Stimulated activated CD4-positive, alpha-beta T cell treated with anti-CD3 and anti-CD28 coated beads, Interleukin-1b, Interleukin-23, amount 100 ng/mL, for 1 hour (primary cell): ENCODE results near the gene EYS.

Experiments
- DNase-seq, 2 donors: peaks; one replicate each; pipeline ENCODE4 v3.0.0-alpha.2; 2020; ENCODE audit warnings: low read depth in 2 of 2

EYS gene

GRCh38 chr6:64723327-64724058 lies 983.5 kb downstream of the EYS start:
- DNase-seq, result no peak

GRCh38 chr6:64721865-64722264 lies 985.2 kb downstream of the EYS start:
- DNase-seq, result no peak

GRCh38 chr6:64717281-64717680 lies 989.7 kb downstream of the EYS start:
- no peak for DNase-seq

DNA sequence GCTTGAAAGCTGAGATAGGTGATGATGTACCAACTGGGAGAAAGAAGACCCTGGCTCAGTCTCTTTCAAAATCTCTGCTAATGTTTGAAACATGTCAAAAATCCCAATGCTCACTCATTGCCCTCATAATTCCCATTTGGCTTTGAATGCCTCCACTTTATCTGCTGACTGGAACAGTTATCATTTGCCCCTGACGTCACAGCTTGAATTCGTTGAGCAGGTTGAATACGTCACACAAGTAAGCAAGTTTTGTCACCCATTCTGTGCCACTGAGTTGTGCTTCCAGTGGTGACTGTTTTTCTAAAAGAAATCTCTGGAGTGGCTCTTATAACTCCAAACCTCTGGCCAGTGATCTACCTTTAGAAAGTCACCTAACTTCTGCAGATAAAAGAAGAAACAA lies 991.4 kb downstream of the EYS start:
- DNase-seq, result no peak

GRCh38 chr6:64714073-64714472 lies 993.0 kb downstream of the EYS start:
- DNase-seq, result no peak

- DNase-seq, result no peak
Measured at GRCh38 chr6:64713175-64713574, 993.9 kb downstream of the EYS start.

DNA sequence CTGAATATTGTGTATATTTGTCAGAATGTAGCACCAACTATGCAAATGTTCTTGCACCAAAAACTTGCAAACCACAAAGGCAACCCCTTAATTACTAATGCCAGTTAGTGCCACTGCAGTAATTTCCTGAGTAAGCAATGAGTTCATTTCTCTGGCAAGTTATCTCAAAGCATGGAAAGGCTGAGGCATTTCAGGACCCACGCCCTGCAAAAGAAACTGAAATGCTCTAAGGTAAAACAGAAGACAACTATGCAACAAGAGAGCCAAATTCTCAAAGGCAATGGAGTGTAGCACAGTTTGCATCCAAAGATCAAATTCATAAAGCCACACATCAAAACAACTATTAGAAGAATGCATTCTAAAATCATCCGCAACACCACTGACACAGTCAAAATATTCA lies 994.4 kb downstream of the EYS start:
- no peak for DNase-seq

GRCh38 chr6:64703922-64704321 lies 1003.1 kb downstream of the EYS start:
- DNase-seq, result no peak

- no peak for DNase-seq
Measured at GRCh38 chr6:64696053-64696452, 1011.0 kb downstream of the EYS start.

GRCh38 chr6:64694356-64694755 lies 1012.7 kb downstream of the EYS start:
- no peak for DNase-seq

DNA sequence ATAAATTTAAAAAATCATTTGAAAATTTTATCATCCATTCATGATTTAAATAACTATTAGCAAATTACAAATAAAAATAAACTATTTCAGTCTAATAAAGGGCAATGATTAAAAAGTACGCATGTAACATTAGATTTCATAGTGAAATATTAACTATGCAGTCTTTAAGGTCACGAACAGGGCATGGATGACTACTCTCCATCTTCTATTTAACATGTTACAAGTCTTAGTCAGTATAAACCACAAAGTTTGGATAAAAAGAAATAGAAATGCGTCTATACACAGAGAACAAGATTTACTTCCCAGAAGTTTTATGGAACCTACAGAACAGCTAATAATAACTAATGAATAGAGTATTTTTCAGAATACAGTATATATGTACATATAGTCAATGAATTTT lies 1016.0 kb downstream of the EYS start:
- DNase-seq, result no peak

DNA sequence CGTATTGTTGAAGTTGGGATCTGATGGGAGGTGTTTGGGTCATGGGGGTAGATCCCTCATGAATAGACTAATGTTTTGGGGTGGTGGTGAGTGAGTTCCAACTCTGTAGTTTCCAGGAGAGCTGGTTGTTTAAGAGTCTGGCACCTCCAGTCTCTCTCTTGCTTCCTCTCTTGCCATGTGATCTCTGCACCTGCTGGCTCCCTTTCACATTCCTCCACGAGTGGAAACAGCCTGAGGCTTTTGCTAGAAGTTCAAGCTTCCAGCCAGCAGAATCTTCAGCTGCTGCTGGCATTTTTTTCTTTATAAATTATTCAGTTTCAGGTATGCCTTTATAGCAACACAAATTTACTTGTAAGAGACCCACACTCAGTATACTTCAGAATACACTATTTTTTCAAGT lies 1021.6 kb downstream of the EYS start:
- DNase-seq, result no peak

DNA sequence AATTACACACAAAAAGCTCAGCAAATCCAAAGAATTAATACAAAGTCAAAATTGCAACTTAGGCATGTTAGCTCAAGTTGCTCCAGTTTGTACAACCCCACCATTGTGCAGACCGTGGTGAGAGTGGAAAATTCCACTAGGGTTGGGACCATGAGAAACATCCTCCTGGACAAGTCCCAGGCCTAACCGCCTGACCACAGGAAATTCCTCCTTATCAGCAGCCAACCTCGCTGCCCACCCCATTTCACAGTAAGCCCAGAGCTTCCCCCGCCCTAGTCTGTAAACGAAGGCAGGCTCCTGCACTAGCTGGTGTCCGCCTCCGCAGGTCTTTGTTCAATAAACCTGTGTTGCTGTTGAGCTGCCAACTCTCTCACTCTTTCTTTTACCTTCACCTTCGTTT lies 1023.3 kb downstream of the EYS start:
- no peak for DNase-seq

GRCh38 chr6:64681416-64682160 lies 1025.4 kb downstream of the EYS start:
- no peak for DNase-seq

- no peak for DNase-seq
Measured at GRCh38 chr6:64680446-64680845, 1026.6 kb downstream of the EYS start.

- no peak for DNase-seq
Measured at GRCh38 chr6:64679416-64679815, 1027.6 kb downstream of the EYS start.

GRCh38 chr6:64672651-64673050 lies 1034.4 kb downstream of the EYS start:
- DNase-seq, result no peak

DNA sequence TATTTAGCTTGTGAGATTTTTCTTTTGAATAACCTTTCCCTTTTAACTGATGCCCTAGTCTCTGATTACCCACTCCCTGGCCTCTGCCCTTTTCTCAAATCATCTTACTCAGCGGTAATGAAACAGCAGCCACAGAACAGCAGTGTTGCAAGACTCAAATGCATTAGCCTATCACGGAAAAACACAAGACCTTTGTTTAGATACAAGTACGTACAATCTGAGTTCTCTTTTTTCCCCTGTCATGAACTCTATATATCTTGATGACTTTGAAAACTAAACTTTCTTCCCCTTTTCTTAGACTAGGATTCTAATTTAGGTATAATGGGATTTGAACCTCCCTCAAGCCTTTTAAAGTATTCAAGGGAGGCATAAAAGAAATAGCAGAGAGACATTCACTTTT lies 1034.9 kb downstream of the EYS start:
- no peak for DNase-seq

DNA sequence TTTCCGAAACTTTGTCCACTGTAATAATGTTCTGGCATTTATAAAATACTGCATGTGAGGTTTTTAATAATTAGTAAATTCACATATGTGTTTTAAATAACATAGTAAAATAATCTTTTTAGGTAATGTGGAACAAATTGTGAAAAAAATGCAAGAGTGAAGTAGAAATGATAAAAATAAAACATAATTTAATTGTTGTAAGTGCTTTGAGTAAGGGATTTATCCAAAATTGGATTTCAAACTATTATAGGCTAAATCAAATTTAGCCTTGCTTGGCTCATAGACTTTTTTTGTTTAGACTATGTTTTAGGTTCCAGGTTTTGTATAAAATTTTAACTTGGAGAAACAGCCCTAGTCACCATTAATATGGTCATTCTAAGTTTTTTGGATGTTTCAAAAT lies 1041.9 kb downstream of the EYS start:
- DNase-seq, result no peak

- no peak for DNase-seq
Measured at GRCh38 chr6:64664480-64664879, 1042.5 kb downstream of the EYS start.

GRCh38 chr6:64644024-64644423 lies 1063.0 kb downstream of the EYS start:
- no peak for DNase-seq

DNA sequence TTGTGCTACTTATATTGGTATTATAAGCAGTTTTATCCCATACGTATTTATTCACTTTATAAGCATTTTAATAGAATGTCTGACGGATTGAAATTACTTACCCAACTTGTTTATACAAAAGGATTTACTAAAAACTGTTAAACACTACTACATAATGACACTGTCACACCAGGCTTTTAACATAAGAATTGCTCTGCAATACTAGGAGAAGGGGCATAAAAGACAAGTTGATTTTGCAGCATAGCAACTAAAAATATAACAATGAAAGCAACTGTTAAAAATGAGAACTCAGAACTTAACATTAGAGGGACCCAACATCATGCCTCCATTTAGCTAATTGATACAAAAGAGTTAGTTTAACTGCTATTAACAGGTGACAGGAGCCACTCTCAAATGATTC lies 1076.1 kb downstream of the EYS start:
- no peak for DNase-seq

DNA sequence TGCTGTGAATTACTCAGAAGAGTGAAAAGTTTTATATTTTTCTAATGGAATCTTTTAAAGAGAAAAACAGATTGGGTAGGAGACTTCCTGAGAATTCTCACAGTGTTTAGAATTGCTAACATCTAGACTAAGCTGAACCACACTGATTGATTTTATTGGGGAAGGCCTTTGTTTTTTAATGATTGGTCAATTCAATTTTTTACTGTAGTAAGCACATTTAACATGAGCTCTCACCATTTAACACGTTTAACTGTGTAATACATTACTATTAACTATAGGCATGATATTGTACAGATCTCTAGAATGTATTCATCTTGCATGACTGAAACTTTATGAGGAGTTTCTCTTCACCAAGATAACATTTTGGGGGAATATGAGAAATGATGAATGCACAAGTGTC lies 1084.1 kb downstream of the EYS start:
- DNase-seq, result no peak

GRCh38 chr6:64602993-64603392 lies 1104.0 kb downstream of the EYS start:
- DNase-seq, result no peak
